Endothelial cell of umbilical vein (primary cell): ENCODE data around the gene AKAP13. TPM values are rescaled to one million over a fixed set of nuclear protein-coding genes. Genes with fewer than 3 reads are reported as not detected.

Source experiments
- BruUV-seq: library from RNA; stranded (reverse); fragments of 400-500 nt; replicated peaks from 2 replicates; lab custom pipeline; 2021; lab: Mats Ljungman, UMichigan
- CTCF ChIA-PET: fragments of 300-600, 350-600 bp; sonication (Branson Sonifier 250); formaldehyde crosslinking; loops from one replicate; lab custom pipeline; 2021; ENCODE audit warnings: antibody characterized with exemption, inconsistent platforms; lab: Charles Lee
- POLR2A ChIA-PET: fragments of 300-600, 350-600 bp; sonication (Branson Sonifier 250); formaldehyde crosslinking; loops from one replicate; lab custom pipeline; 2021; ENCODE audit warnings: antibody characterized with exemption, inconsistent platforms; lab: Charles Lee
- DNase-seq: peaks from one replicate; pipeline ENCODE4 v3.0.0-alpha.2; 2011; ENCODE audit warnings: low read depth, low spot score
- FAIRE-seq: peaks from 2 replicates; lab custom pipeline; 2011; peaks lifted over from hg19 to GRCh38; lab: Jason Lieb, UNC
- H2AFZ ChIP-seq: 2 replicates; pipeline ENCODE4 v1.6.0; 2012; ENCODE audit warnings: low read depth, low read length, control low read depth, inconsistent platforms
- H3K27ac ChIP-seq: 2 replicates; pipeline ENCODE4 v1.5.1; 2011; ENCODE audit warnings: low read depth, mild to moderate bottlenecking, control low read depth, low read length, moderate library complexity; ENCODE audit not compliant: insufficient read depth
- H3K27me3 ChIP-seq, 2 experiments: 2 replicates each; pipeline versions ENCODE4 v1.6.0 to v1.6.1; 2011; ENCODE audit warnings: low read length in 2 of 2, mixed read lengths in 1 of 2; ENCODE audit not compliant: control insufficient read depth in 2 of 2, insufficient read depth in 2 of 2
- H3K36me3 ChIP-seq, 2 experiments: 2 replicates in 1 of 2; 3 replicates in 1 of 2; pipeline ENCODE4 v1.5.1; 2011; ENCODE audit warnings: low read length in 2 of 2, mild to moderate bottlenecking in 1 of 2, moderate library complexity in 1 of 2; ENCODE audit not compliant: control insufficient read depth in 2 of 2, insufficient read depth in 2 of 2; ENCODE audit errors: extremely low read depth in 1 of 2
- H3K4me1 ChIP-seq: 3 replicates; pipeline ENCODE4 v1.5.1; 2011; ENCODE audit warnings: mild to moderate bottlenecking, low read length; ENCODE audit not compliant: control insufficient read depth, insufficient read depth; ENCODE audit errors: extremely low read depth
- H3K4me2 ChIP-seq: 2 replicates; pipeline ENCODE4 v1.6.1; 2011; ENCODE audit warnings: low read length, control low read depth, mixed read lengths; ENCODE audit not compliant: insufficient read depth
- H3K4me3 ChIP-seq, 3 experiments: fragments of 200-600 bp in 1 of 3; sonication (generic), shearing (Covaris generic) in 1 of 3; replicated peaks in 1 of 3; 2 replicates each; pipeline ENCODE4 v1.5.1; 2011 to 2016; ENCODE audit warnings: control low read depth in 3 of 3, low read length in 3 of 3, mild to moderate bottlenecking in 2 of 3, inconsistent platforms in 1 of 3, low read depth in 1 of 3, moderate library complexity in 1 of 3; ENCODE audit not compliant: insufficient read depth in 1 of 3
- H3K79me2 ChIP-seq: 2 replicates; pipeline ENCODE4 v1.6.0; 2012; ENCODE audit warnings: low read length, inconsistent platforms; ENCODE audit not compliant: control insufficient read depth, insufficient read depth
- H3K9ac ChIP-seq: replicated peaks from 2 replicates; pipeline ENCODE3; 2011; ENCODE audit warnings: low read length, control low read depth; ENCODE audit not compliant: insufficient read depth; ENCODE audit errors: extremely low read depth
- H3K9me1 ChIP-seq: replicated peaks from 3 replicates; pipeline ENCODE4 v1.6.0; 2011; ENCODE audit warnings: mild to moderate bottlenecking, low read length; ENCODE audit not compliant: control insufficient read depth, insufficient read depth; ENCODE audit errors: extremely low read depth
- H3K9me3 ChIP-seq: replicated peaks from 2 replicates; pipeline ENCODE4 v1.5.1; 2012; ENCODE audit warnings: low read length, inconsistent platforms; ENCODE audit not compliant: control insufficient read depth, insufficient read depth
- H4K20me1 ChIP-seq: replicated peaks from 2 replicates; pipeline ENCODE3; 2011; ENCODE audit warnings: mild to moderate bottlenecking, low read length; ENCODE audit not compliant: control insufficient read depth, insufficient read depth; ENCODE audit errors: extremely low read depth
- EZH2 ChIP-seq: IDR thresholded peaks from 2 replicates; pipeline ENCODE4 v1.6.1; 2012; ENCODE audit warnings: borderline replicate concordance, low read depth, mild to moderate bottlenecking, moderate library complexity, low read length, inconsistent platforms; ENCODE audit not compliant: severe bottlenecking
- FOS ChIP-seq: IDR thresholded peaks from 2 replicates; pipeline ENCODE4 v1.6.1; 2011; ENCODE audit warnings: mild to moderate bottlenecking, low read length, moderate library complexity, borderline replicate concordance; ENCODE audit not compliant: insufficient read depth
- GATA2 ChIP-seq: IDR thresholded peaks from 2 replicates; pipeline ENCODE4 v1.7.0; 2011; ENCODE audit warnings: low read depth, mild to moderate bottlenecking, moderate library complexity, mixed read lengths, low read length; ENCODE audit not compliant: insufficient read length, insufficient read depth
- JUN ChIP-seq: IDR thresholded peaks from 2 replicates; pipeline ENCODE4 v1.6.1; 2011; ENCODE audit warnings: borderline replicate concordance, low read depth; ENCODE audit not compliant: insufficient read length, insufficient read depth
- MYC ChIP-seq: IDR thresholded peaks from one replicate; pipeline ENCODE4 v1.6.1; 2011; ENCODE audit warnings: mild to moderate bottlenecking, low read depth, low read length
- POLR2A ChIP-seq: IDR thresholded peaks from 2 replicates; pipeline ENCODE4 v1.6.1; 2012; ENCODE audit warnings: low read depth, mild to moderate bottlenecking, control low read depth, low read length
- POLR2AphosphoS5 ChIP-seq: IDR thresholded peaks from 2 replicates; pipeline ENCODE4 v1.6.1; 2012; ENCODE audit warnings: low read depth, mild to moderate bottlenecking, control low read depth, low read length, moderate library complexity; ENCODE audit not compliant: insufficient read depth
- dilution Hi-C: fragments of 300-500 bp; cut with MboI; formaldehyde crosslinking; loops from one replicate; pipeline ENCODE4 v1.15.0; 2019; ENCODE audit warnings: low sequenced_read_pairs; ENCODE audit not compliant: extremely low pct_ligation_motif_present
- intact Hi-C: fragments of 100-400 bp; cut with micrococcal nuclease; formaldehyde crosslinking; loops from one replicate; pipeline ENCODE4 v1.10.0; 2022
- polyA plus RNA-seq, 4 experiments: library from polyadenylated mRNA; depleted of rRNA in 3 of 4; stranded (reverse) in 3 of 4; unstranded in 1 of 4; fragments of >200 nt; gene quantifications; 2 replicates each; pipeline versions ENCODE4 v1.2.1 to v1.2.3, GENCODE V29; 2011 to 2012; ENCODE audit warnings: missing spikeins in 1 of 4
- total RNA-seq: library from RNA; stranded (reverse); gene quantifications from 2 replicates; pipeline ENCODE4 v1.2.3, GENCODE V29; 2021
- TF ChIP-seq, protein P1 (sequence below), 2 donors: IDR thresholded peaks; 1 replicate in 1 of 2; 2 replicates in 1 of 2; pipeline ENCODE4 v1.5.1; 2011; ENCODE audit warnings: low read length in 2 of 2, mild to moderate bottlenecking in 2 of 2, moderate library complexity in 2 of 2, control low read depth in 1 of 2, inconsistent platforms in 1 of 2, low read depth in 1 of 2; ENCODE audit not compliant: insufficient read depth in 1 of 2; ENCODE audit errors: extremely low read depth in 1 of 2
- TF ChIP-seq, protein P2 (sequence below): IDR thresholded peaks from 2 replicates; pipeline ENCODE4 v1.6.1; 2011; ENCODE audit not compliant: insufficient read depth, insufficient read length

The AKAP13 gene
- total and polyA plus RNA-seq, 2 donors (not counting 3 experiments of a cell fraction or from before 2014, with no cell fraction given): 22.8 to 87.8 TPM

DNA sequence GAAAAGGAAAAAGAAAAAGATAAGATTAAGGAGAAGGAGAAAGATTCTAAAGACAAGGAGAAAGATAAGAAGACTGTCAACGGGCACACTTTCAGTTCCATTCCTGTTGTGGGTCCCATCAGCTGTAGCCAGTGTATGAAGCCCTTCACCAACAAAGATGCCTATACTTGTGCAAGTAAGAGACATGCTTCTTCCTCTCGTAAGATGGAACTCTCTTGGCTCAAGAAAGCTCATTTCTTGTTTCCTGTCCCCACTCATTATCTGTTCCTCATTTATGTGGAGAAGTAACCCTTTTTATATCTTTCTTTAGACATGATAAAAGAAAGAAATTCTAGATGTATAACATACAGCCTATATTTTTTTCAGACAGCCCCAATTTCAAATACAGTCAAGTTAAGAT, 312.9 kb downstream of the AKAP13 start:
- Histone ChIP-seq H2AFZ (no peak overlapping the region), H3K27me3 (no peaks in the 10 kb centered on the region), H3K9me3 (no peaks in the 10 kb centered on the region), H3K9ac (no peak overlapping the region), H3K36me3 (peaks cover 3 to 6% of the 10 kb centered on the region in 2 experiments), H3K4me1 (peaks cover 31% of the 10 kb centered on the region), H3K9me1 (no peaks in the 10 kb centered on the region), H3K4me3 (no peak overlapping the region), H4K20me1 (no peaks in the 10 kb centered on the region), H3K79me2 (no peaks in the 10 kb centered on the region), H3K4me2 (no peak overlapping the region), H3K27ac (no peak overlapping the region)
- intact Hi-C loops (no loop called here), dilution Hi-C loops (no loop called here)
- DNase-seq: no peak
- TF ChIP-seq GATA2 (no peak), JUN (no peak), POLR2AphosphoS5 (no peak), EZH2 (no peak), POLR2A (no peak), FOS (no peak), MYC (no peak)
- TF ChIP-seq, protein P1, sequence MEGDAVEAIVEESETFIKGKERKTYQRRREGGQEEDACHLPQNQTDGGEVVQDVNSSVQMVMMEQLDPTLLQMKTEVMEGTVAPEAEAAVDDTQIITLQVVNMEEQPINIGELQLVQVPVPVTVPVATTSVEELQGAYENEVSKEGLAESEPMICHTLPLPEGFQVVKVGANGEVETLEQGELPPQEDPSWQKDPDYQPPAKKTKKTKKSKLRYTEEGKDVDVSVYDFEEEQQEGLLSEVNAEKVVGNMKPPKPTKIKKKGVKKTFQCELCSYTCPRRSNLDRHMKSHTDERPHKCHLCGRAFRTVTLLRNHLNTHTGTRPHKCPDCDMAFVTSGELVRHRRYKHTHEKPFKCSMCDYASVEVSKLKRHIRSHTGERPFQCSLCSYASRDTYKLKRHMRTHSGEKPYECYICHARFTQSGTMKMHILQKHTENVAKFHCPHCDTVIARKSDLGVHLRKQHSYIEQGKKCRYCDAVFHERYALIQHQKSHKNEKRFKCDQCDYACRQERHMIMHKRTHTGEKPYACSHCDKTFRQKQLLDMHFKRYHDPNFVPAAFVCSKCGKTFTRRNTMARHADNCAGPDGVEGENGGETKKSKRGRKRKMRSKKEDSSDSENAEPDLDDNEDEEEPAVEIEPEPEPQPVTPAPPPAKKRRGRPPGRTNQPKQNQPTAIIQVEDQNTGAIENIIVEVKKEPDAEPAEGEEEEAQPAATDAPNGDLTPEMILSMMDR (IDR thresholded peaks at IDR 0.05; ENCODE audit: extremely low read depth in 1 of 2, insufficient read depth in 1 of 2, low read depth in 1 of 2, low read length in 2 of 2): no peak
- TF ChIP-seq, protein P2, sequence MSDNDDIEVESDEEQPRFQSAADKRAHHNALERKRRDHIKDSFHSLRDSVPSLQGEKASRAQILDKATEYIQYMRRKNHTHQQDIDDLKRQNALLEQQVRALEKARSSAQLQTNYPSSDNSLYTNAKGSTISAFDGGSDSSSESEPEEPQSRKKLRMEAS: no peak
- FAIRE-seq: no peak
- ChIA-PET POLR2A (no interaction called here), CTCF (no interaction called here)
- BruUV-seq: no TSS peak
